ENCODE measurements around the gene FAM200A. TPM values are rescaled to one million over a fixed set of nuclear protein-coding genes. Genes with fewer than 3 reads are reported as not detected.

Gene FAM200A
- total RNA-seq, 2 donors from 2014 or later: 2.2 to 5.4 TPM

DNA sequence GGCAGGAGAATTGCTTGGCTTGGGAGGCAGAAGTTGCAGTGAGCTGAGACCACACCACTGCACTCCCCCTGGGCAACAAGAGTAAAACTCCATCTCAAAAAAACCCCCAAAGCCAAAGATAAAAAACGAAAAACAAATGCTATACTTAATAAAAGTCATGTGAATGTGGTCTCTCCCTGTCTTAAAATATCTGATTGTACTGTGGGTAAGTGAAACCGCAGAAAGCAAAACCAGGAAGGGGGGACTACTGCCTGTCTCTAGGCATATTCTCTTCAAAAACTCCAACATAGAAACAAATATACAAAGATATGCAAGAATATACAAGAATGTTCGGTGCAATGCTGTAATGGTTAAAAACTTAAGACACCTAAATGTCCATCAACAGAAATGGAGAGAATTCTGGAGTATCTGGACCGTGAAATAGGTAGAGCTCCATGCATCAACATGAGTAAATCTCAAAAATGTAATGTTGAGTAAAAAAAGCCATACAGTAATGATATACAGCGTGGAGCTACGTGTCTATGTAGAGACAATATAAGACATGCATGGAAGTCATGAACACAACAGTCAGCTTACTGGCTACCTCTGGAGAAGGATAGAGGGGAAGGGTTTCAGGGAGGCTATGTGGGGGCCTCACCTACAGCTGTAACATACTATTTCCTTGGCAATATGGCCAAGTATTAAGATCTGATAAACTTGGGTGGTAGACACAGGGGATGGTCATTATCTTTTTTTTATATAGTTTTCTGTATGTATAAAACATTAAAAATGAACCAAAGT is 54.0 kb downstream of the FAM200A start:
- DNase-seq (ENCODE audit: low spot score in 2 of 2) (no peak), ATAC-seq (no peak)
- Mint-ChIP-seq H3K27ac (peak overlapping the region in 1 of 2 donors; percentile 100), H3K36me3 (peaks cover 69 to 74% of the 10 kb centered on the region in 2 donors), H3K9me3 (peaks cover 19 to 21% of the 10 kb centered on the region in 2 donors)

Other genes starting within 250 kb of the FAM200A start
- 10 to 100 TPM; 43.5 to 57.2 TPM for gene ARPC1A, start 226.2 kb downstream of the FAM200A start, total RNA-seq
- gene ARPC1B, start 177.4 kb downstream of the FAM200A start, total RNA-seq: 100 to 1,000 TPM; 254 to 333 TPM
- 100 to 1,000 TPM; 101 to 148 TPM for gene PDAP1, start 143.5 kb downstream of the FAM200A start, total RNA-seq
- gene BUD31, start 143.1 kb downstream of the FAM200A start, total RNA-seq: 100 to 1,000 TPM; 131 to 135 TPM
- 1 to 10 TPM; 4.4 to 4.5 TPM for gene PTCD1, start 113.3 kb downstream of the FAM200A start, total RNA-seq
- gene CPSF4, start 113.2 kb downstream of the FAM200A start, total RNA-seq: 10 to 100 TPM; 47.5 to 62.1 TPM
- 100 to 1,000 TPM; 287 to 438 TPM for gene ATP5MF, start 85.9 kb downstream of the FAM200A start, total RNA-seq
- gene ZNF789, start 79.2 kb downstream of the FAM200A start, total RNA-seq: 10 to 100 TPM; 21.5 to 49.7 TPM
- 10 to 100 TPM; 25.0 to 50.7 TPM for gene ZNF394, start 51.8 kb downstream of the FAM200A start, total RNA-seq
- gene ZKSCAN5, start 47.5 kb downstream of the FAM200A start, total RNA-seq: 10 to 100 TPM in 1 of 2 donors, 1 to 10 TPM in 1; 9.6 to 14.0 TPM
- 10 to 100 TPM; 50.8 to 66.7 TPM for gene ZNF655, start 6.5 kb upstream of the FAM200A start, total RNA-seq
- 1 to 10 TPM in 1 of 2 donors, under 1 TPM in 1; 0.76 to 4.1 TPM for gene TMEM225B, start 46.2 kb upstream of the FAM200A start, total RNA-seq
- gene ZSCAN25, start 64.8 kb upstream of the FAM200A start, total RNA-seq: 10 to 100 TPM; 30.7 to 31.8 TPM
- gene CYP3A5, start 127.9 kb upstream of the FAM200A start, total RNA-seq: under 1 TPM in 1 of 2 donors, not detected in 1; 0.41 TPM
- gene CYP3A7, start 183.1 kb upstream of the FAM200A start, total RNA-seq: not detected
- under 1 TPM in 1 of 2 donors, not detected in 1; 0.14 TPM for gene CYP3A4, start 232.1 kb upstream of the FAM200A start, total RNA-seq

Measured in activated naive CD4-positive, alpha-beta T cell treated with anti-CD3 and anti-CD28 coated beads, Interleukin-2, amount 50 U/mL, for 72 hours (primary cell).